Ishikawa (cell line): ENCODE measurements around the gene KRT85.

ENCODE experiments used
- CEBPB ChIP-seq: IDR thresholded peaks from 2 replicates; pipeline ENCODE4 v1.6.1; 2012
- CREB1 ChIP-seq: IDR thresholded peaks from 2 replicates; pipeline ENCODE4 v1.6.1; 2012; ENCODE audit warnings: low read depth
- EGR1 ChIP-seq: IDR thresholded peaks from 2 replicates; pipeline ENCODE4 v1.6.1; 2012
- EP300 ChIP-seq: IDR thresholded peaks from 2 replicates; pipeline ENCODE4 v1.6.1; 2012; ENCODE audit warnings: borderline replicate concordance
- FOXM1 ChIP-seq: IDR thresholded peaks from 2 replicates; pipeline ENCODE4 v1.6.1; 2012; ENCODE audit warnings: low read depth, borderline replicate concordance
- MAX ChIP-seq: IDR thresholded peaks from 2 replicates; pipeline ENCODE4 v1.6.1; 2012
- NFIC ChIP-seq: IDR thresholded peaks from 2 replicates; pipeline ENCODE4 v1.6.1; 2012
- RAD21 ChIP-seq: IDR thresholded peaks from 2 replicates; pipeline ENCODE4 v1.6.1; 2012; ENCODE audit warnings: low read depth
- TAF1 ChIP-seq: IDR thresholded peaks from 2 replicates; pipeline ENCODE4 v1.6.1; 2012; ENCODE audit warnings: low read depth, mild to moderate bottlenecking
- TCF12 ChIP-seq: IDR thresholded peaks from 2 replicates; pipeline ENCODE4 v1.6.1; 2012; ENCODE audit warnings: low read depth
- TEAD4 ChIP-seq: IDR thresholded peaks from 2 replicates; pipeline ENCODE4 v1.6.1; 2012
- YY1 ChIP-seq: IDR thresholded peaks from 2 replicates; pipeline ENCODE4 v1.6.1; 2012; ENCODE audit warnings: low read depth
- ZBTB7A ChIP-seq: IDR thresholded peaks from 2 replicates; pipeline ENCODE4 v1.6.1; 2012; ENCODE audit warnings: low read depth
- TF ChIP-seq, protein P1 (sequence below): IDR thresholded peaks from 2 replicates; pipeline ENCODE4 v1.6.1; 2012
- TF ChIP-seq, protein P2 (sequence below): IDR thresholded peaks from 2 replicates; pipeline ENCODE4 v1.6.1; 2012; ENCODE audit warnings: low read depth, mild to moderate bottlenecking

Gene KRT85

GRCh38 chr12:52324153-52324444 is 43.2 kb downstream of the KRT85 start:
- TF ChIP-seq CREB1: no peak
- no peak for TF ChIP-seq MAX
- no peak for TF ChIP-seq EP300
- no peak for TF ChIP-seq CEBPB
- TF ChIP-seq, protein P1, sequence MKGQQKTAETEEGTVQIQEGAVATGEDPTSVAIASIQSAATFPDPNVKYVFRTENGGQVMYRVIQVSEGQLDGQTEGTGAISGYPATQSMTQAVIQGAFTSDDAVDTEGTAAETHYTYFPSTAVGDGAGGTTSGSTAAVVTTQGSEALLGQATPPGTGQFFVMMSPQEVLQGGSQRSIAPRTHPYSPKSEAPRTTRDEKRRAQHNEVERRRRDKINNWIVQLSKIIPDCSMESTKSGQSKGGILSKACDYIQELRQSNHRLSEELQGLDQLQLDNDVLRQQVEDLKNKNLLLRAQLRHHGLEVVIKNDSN: no peak
- TF ChIP-seq ZBTB7A: no peak
- TF ChIP-seq, protein P2, sequence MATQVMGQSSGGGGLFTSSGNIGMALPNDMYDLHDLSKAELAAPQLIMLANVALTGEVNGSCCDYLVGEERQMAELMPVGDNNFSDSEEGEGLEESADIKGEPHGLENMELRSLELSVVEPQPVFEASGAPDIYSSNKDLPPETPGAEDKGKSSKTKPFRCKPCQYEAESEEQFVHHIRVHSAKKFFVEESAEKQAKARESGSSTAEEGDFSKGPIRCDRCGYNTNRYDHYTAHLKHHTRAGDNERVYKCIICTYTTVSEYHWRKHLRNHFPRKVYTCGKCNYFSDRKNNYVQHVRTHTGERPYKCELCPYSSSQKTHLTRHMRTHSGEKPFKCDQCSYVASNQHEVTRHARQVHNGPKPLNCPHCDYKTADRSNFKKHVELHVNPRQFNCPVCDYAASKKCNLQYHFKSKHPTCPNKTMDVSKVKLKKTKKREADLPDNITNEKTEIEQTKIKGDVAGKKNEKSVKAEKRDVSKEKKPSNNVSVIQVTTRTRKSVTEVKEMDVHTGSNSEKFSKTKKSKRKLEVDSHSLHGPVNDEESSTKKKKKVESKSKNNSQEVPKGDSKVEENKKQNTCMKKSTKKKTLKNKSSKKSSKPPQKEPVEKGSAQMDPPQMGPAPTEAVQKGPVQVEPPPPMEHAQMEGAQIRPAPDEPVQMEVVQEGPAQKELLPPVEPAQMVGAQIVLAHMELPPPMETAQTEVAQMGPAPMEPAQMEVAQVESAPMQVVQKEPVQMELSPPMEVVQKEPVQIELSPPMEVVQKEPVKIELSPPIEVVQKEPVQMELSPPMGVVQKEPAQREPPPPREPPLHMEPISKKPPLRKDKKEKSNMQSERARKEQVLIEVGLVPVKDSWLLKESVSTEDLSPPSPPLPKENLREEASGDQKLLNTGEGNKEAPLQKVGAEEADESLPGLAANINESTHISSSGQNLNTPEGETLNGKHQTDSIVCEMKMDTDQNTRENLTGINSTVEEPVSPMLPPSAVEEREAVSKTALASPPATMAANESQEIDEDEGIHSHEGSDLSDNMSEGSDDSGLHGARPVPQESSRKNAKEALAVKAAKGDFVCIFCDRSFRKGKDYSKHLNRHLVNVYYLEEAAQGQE: no peak
- no peak for TF ChIP-seq TAF1
- TF ChIP-seq RAD21: no peak
- TF ChIP-seq FOXM1: no peak
- no peak for TF ChIP-seq NFIC
- no peak for TF ChIP-seq YY1
- no peak for TF ChIP-seq TEAD4
- no peak for TF ChIP-seq EGR1
- TF ChIP-seq TCF12: no peak

DNA sequence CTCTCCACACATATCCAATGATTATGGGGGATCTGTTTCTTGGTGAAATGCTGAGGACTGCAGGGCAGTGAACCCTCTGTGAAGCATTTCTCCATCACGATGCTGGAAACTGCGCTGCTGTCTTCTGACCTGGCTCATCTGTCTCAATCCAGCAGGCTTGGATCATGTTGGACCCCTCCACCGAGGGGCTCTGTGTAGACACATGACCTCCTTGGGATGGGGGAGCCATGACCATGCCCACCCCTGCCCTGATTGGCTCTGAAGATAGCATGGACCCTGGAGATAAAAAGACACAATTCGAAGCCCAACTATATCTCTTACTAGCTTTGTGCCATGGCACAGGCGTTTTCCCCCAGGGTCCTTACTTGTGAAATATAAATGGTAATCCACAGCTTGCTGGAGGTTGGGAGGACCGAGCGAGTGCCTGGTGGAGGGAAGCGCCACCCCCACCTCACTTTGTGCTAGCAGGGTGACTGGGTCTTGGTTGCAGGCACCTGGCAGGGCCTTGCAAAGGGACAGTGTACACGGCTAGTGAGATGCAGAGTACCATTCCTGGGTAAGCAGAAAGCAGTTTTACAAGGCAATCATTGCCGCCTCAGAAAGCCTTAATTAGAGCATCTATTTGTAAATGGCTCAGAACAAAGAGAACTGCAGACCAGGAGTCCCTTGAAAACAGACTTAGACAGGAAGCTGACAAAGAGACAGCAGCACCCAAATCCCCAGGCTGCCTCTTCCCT is 43.7 kb downstream of the KRT85 start:
- TF ChIP-seq YY1 (no peak), TEAD4 (no peak), CREB1 (no peak)

GRCh38 chr12:52323001-52323400 is 44.3 kb downstream of the KRT85 start:
- no peak for TF ChIP-seq RAD21
- TF ChIP-seq TAF1: no peak
- TF ChIP-seq NFIC: no peak
- TF ChIP-seq, protein P1: no peak
- no peak for TF ChIP-seq EP300
- TF ChIP-seq TEAD4: no peak
- TF ChIP-seq TCF12: no peak
- no peak for TF ChIP-seq FOXM1
- TF ChIP-seq CREB1: no peak
- no peak for TF ChIP-seq CEBPB
- TF ChIP-seq ZBTB7A: no peak
- TF ChIP-seq, protein P2: no peak
- TF ChIP-seq YY1: no peak
- TF ChIP-seq EGR1: no peak
- TF ChIP-seq MAX: no peak

- TF ChIP-seq EGR1 (no peak), TEAD4 (no peak), CREB1 (no peak)
Observed at GRCh38 chr12:52322069-52322468, 45.2 kb downstream of the KRT85 start.

- no peak for TF ChIP-seq NFIC
- TF ChIP-seq FOXM1: no peak
- TF ChIP-seq TEAD4: no peak
Observed at GRCh38 chr12:52321418-52321817, 45.9 kb downstream of the KRT85 start.

- TF ChIP-seq EP300 (no peak), NFIC (no peak), MAX (no peak), CREB1 (no peak), YY1 (no peak), RAD21 (no peak), FOXM1 (no peak), ZBTB7A (no peak), CEBPB (no peak), TCF12 (no peak), EGR1 (no peak), TEAD4 (no peak), TAF1 (no peak)
- TF ChIP-seq, protein P1: no peak
- TF ChIP-seq, protein P2: no peak
Observed at GRCh38 chr12:52320784-52321400, 46.4 kb downstream of the KRT85 start, which contains the start of gene KRT83. Gene KRT83 (minus strand): TSS chr12:52321398. CDS start chr12:52321335, 63 bp downstream.
